Spleen (tissue), 11 donors: ENCODE measurements around the gene E4F1. TPM values are rescaled to one million over a fixed set of nuclear protein-coding genes. Genes with fewer than 3 reads are reported as not detected.

Experiments
- DNase-seq: peaks from one replicate; pipeline ENCODE4 v3.0.0-alpha.2; 2020
- H3K27ac ChIP-seq, 8 donors: fragments of 200-600 bp; sonication (generic) in 7 of 8; 1 replicate in 4 of 8; 2 replicates in 4 of 8; pipeline versions ENCODE4 v1.5.0 to v1.8.0; 2016 to 2021; ENCODE audit warnings: inconsistent platforms in 4 of 8, mild to moderate bottlenecking in 4 of 8, moderate library complexity in 1 of 8
- H3K27me3 ChIP-seq, 7 donors: fragments of 200-600 bp; sonication (generic) in 6 of 7; replicated peaks in 1 of 7; 1 replicate in 4 of 7; 2 replicates in 3 of 7; pipeline versions ENCODE4 v1.5.0 to v1.8.0; 2016 to 2021; ENCODE audit warnings: inconsistent platforms in 3 of 7, mild to moderate bottlenecking in 1 of 7
- H3K36me3 ChIP-seq, 6 donors: fragments of 200-600 bp; sonication (generic) in 5 of 6; 1 replicate in 4 of 6; 2 replicates in 2 of 6; pipeline versions ENCODE4 v1.5.0 to v1.8.0; 2016 to 2021; ENCODE audit warnings: inconsistent platforms in 2 of 6
- H3K4me1 ChIP-seq, 6 donors: fragments of 200-600 bp; sonication (generic) in 5 of 6; 1 replicate in 3 of 6; 2 replicates in 3 of 6; pipeline versions ENCODE4 v1.5.0 to v1.8.0; 2016 to 2021; ENCODE audit warnings: inconsistent platforms in 3 of 6
- H3K4me3 ChIP-seq, 8 donors: fragments of 200-600 bp; sonication (generic) in 7 of 8; 1 replicate in 4 of 8; 2 replicates in 4 of 8; pipeline versions ENCODE4 v1.5.0 to v1.8.0; 2016 to 2021; ENCODE audit warnings: inconsistent platforms in 4 of 8, mild to moderate bottlenecking in 4 of 8, moderate library complexity in 2 of 8
- H3K9me3 ChIP-seq, 8 donors: fragments of 200-600 bp; sonication (generic) in 7 of 8; 1 replicate in 4 of 8; 2 replicates in 4 of 8; pipeline versions ENCODE4 v1.5.0 to v1.8.0; 2016 to 2021; ENCODE audit warnings: inconsistent platforms in 4 of 8
- CTCF ChIP-seq, 11 experiments: fragments of 200-600 bp in 7 of 11; fragments of 450-650 bp in 4 of 11; sonication (generic) in 4 of 11; IDR thresholded peaks in 8 of 11; conservative IDR thresholded peaks in 3 of 11; 1 replicate in 7 of 11; 2 replicates in 4 of 11; pipeline versions ENCODE4 v1.4.0 to v1.8.0; 2016 to 2021; ENCODE audit warnings: antibody characterized with exemption in 11 of 11, inconsistent platforms in 4 of 11, mild to moderate bottlenecking in 1 of 11
- POLR2A ChIP-seq, 3 donors: fragments of 450-650 bp; IDR thresholded peaks; one replicate each; pipeline ENCODE4 v1.5.1; 2017; ENCODE audit warnings: antibody characterized with exemption in 3 of 3, mild to moderate bottlenecking in 1 of 3
- POLR2AphosphoS5 ChIP-seq, 3 donors: sonication (generic); formaldehyde crosslinking; IDR thresholded peaks; one replicate each; pipeline ENCODE4 v1.5.1; 2017; ENCODE audit warnings: antibody characterized with exemption in 3 of 3
- WGBS, 5 donors: extraction: QIAGEN DNeasy Blood & Tissue Kit in 3 of 5; methylation state at CpG; one replicate each; pipeline versions ENCODE4 v1.1.5 to v1.1.7; 2013 to 2018; 5-methylcytosine and 5-hydroxymethylcytosine counted together
- intact Hi-C: fragments of 100-400 bp; cut with DNase I; formaldehyde crosslinking; loops from one replicate; pipeline ENCODE4 v1.15.0; 2023; ENCODE audit warnings: low total_unique reads
- polyA plus RNA-seq, 3 donors: library from polyadenylated mRNA; stranded (reverse); fragments of 200-250 nt; gene quantifications; one replicate each; pipeline ENCODE4 v1.2.1, GENCODE V29; 2013
- total RNA-seq, 7 donors: library from RNA; depleted of rRNA in 3 of 7; stranded (reverse); fragments of >200 nt in 3 of 7; fragmentation: NEBNext Ultra II Directional in 4 of 7; extraction: Animal tissue kit (Norgen Biotek cat#: 25700) in 4 of 7; gene quantifications; one replicate each; pipeline versions ENCODE4 v1.1.0 to v1.2.1, GENCODE V29; 2016 to 2021
- donor health status: healthy with polysubstance abuse.
- donor health status: DM: no; HTN: no; CAD: no; lungs with moderate emphysema.
- donor health status: DM: no; HTN: no; CAD: no.
- donor health status: Bipolar disorder and iron deficiency.
- donor health status: healthy.
- donor health status: DM: no; HTN: no; CAD: no.
- donor health status: DM: yes; HTN: yes; CAD: no.

The E4F1 gene
- total and polyA plus RNA-seq, 10 donors, result 20.8 to 41.4 (median 29.1) TPM

- peaks cover 28 to 72% (median 51%) of the 10 kb centered on the region in 6 donors for H3K4me1 ChIP-seq
- H3K27ac ChIP-seq, result no peak overlapping the region
- H3K36me3 ChIP-seq, result peaks cover 0 to 54% (median 33%) of the 10 kb centered on the region in 6 donors
- 95 to 97% (median 96%) methylated on average over 5 to 9 of the region's 9 CpGs for WGBS, 5 donors
- no peak for TF ChIP-seq CTCF (IDR thresholded peaks at IDR 0.05 in 8 of 11, conservative IDR thresholded peaks at IDR 0.05 in 3 of 11)
- peak in 1 of 3 donors; percentile 2 for TF ChIP-seq POLR2AphosphoS5 (IDR thresholded peaks at IDR 0.05)
- no peaks in the 10 kb centered on the region for H3K27me3 ChIP-seq
- H3K4me3 ChIP-seq, result no peak overlapping the region
- no peaks in the 10 kb centered on the region for H3K9me3 ChIP-seq
- intact Hi-C loops, result no loop called here
- no peak for DNase-seq
Measured at GRCh38 chr16:2208772-2209171, 14.6 kb upstream of the E4F1 start.

GRCh38 chr16:2209258-2210008 is 14.0 kb upstream of the E4F1 start:
- intact Hi-C loops, result no loop called here
- TF ChIP-seq POLR2AphosphoS5 (IDR thresholded peaks at IDR 0.05) (peak in 1 of 3 donors; percentile 32), POLR2A (IDR thresholded peaks at IDR 0.05) (no peak)
- Histone ChIP-seq H3K27me3 (no peaks in the 10 kb centered on the region), H3K27ac (no peak overlapping the region), H3K4me1 (peaks cover 32 to 75% (median 54%) of the 10 kb centered on the region in 6 donors), H3K4me3 (no peak overlapping the region), H3K36me3 (peaks cover 0 to 54% (median 33%) of the 10 kb centered on the region in 6 donors), H3K9me3 (no peaks in the 10 kb centered on the region)
- no peak for DNase-seq
- WGBS, 5 donors, result 88 to 95% (median 89%) methylated on average over 21 to 29 of the region's 29 CpGs

- TF ChIP-seq POLR2A (IDR thresholded peaks at IDR 0.05) (no peak), POLR2AphosphoS5 (IDR thresholded peaks at IDR 0.05) (peak in 1 of 3 donors; percentile 16), CTCF (IDR thresholded peaks at IDR 0.05 in 8 of 11, conservative IDR thresholded peaks at IDR 0.05 in 3 of 11) (no peak)
- intact Hi-C loops, result no loop called here
- peaks cover 28 to 70% (median 48%) of the 10 kb centered on the region in 6 donors for H3K4me1 ChIP-seq
- no peak overlapping the region for H3K27ac ChIP-seq
- no peaks in the 10 kb centered on the region for H3K9me3 ChIP-seq
- DNase-seq, result no peak
- no peaks in the 10 kb centered on the region for H3K27me3 ChIP-seq
- peaks cover 0 to 54% (median 33%) of the 10 kb centered on the region in 6 donors for H3K36me3 ChIP-seq
- WGBS, 5 donors, result 92 to 95% (median 93%) methylated on average over 7 to 17 of the region's 17 CpGs
- no peak overlapping the region for H3K4me3 ChIP-seq
Measured at GRCh38 chr16:2210009-2210332, 13.4 kb upstream of the E4F1 start.

- H3K9me3 ChIP-seq, result no peaks in the 10 kb centered on the region
- intact Hi-C loops, result no loop called here
- no peaks in the 10 kb centered on the region for H3K27me3 ChIP-seq
- peaks cover 28 to 74% (median 46%) of the 10 kb centered on the region in 6 donors for H3K4me1 ChIP-seq
- no peak within 1 kb of the TSS for H3K4me3 ChIP-seq
- TF ChIP-seq POLR2AphosphoS5 (IDR thresholded peaks at IDR 0.05) (peak in 1 of 3 donors; percentile 34), POLR2A (IDR thresholded peaks at IDR 0.05) (no peak), CTCF (IDR thresholded peaks at IDR 0.05 in 8 of 11, conservative IDR thresholded peaks at IDR 0.05 in 3 of 11) (no peak)
- H3K27ac ChIP-seq, result no peak within 1 kb of the TSS
- peaks cover 0 to 54% (median 33%) of the 10 kb centered on the region in 6 donors for H3K36me3 ChIP-seq
- WGBS, 5 donors, result 67 to 86% (median 82%) methylated on average over 5 to 24 of the region's 24 CpGs
- DNase-seq, result no peak
Measured at GRCh38 chr16:2210386-2211365, 12.7 kb upstream of the E4F1 start, which contains the start of gene BRICD5. Gene BRICD5, minus strand, starts transcription at chr16:2210863. Its CDS starts 30 bp downstream, at chr16:2210833.
